GM23338 (cell line): ENCODE data around the gene NOL9. TPM values are rescaled to one million over a fixed set of nuclear protein-coding genes. Genes with fewer than 3 reads are reported as not detected.

Experiments used
- ATAC-seq: fragments of 200-7000 bp; cut with Tn5 transposase; 3 replicates; pipeline ENCODE4 v1.9.1; 2020
- DNase-seq: peaks from one replicate; pipeline ENCODE4 v3.0.0-alpha.2; 2015; ENCODE audit warnings: low spot score
- H2AFZ ChIP-seq: fragments of 200-600 bp; sonication (generic); 2 replicates; pipeline ENCODE4 v1.8.0; 2016; ENCODE audit warnings: antibody characterized with exemption, mild to moderate bottlenecking, moderate library complexity
- H3F3A ChIP-seq: fragments of 200-600 bp; sonication (generic); replicated peaks from 2 replicates; pipeline ENCODE4 v1.8.0; 2017; ENCODE audit warnings: antibody characterized with exemption, mixed run types, low read depth
- H3K27ac ChIP-seq: fragments of 200-600 bp; sonication (generic); 2 replicates; pipeline ENCODE4 v1.6.1; 2016; ENCODE audit warnings: low read depth
- H3K27me3 ChIP-seq: fragments of 200-600 bp; sonication (generic); 2 replicates; pipeline ENCODE4 v1.8.0; 2016; ENCODE audit warnings: mild to moderate bottlenecking, mixed run types, moderate library complexity; ENCODE audit not compliant: insufficient read depth
- H3K36me3 ChIP-seq: fragments of 200-600 bp; sonication (generic); 2 replicates; pipeline ENCODE4 v1.8.0; 2016; ENCODE audit warnings: mild to moderate bottlenecking; ENCODE audit not compliant: insufficient read depth
- H3K4me1 ChIP-seq: fragments of 200-600 bp; sonication (generic); 2 replicates; pipeline ENCODE4 v1.8.0; 2016; ENCODE audit warnings: mild to moderate bottlenecking, moderate library complexity; ENCODE audit not compliant: insufficient read depth
- H3K4me2 ChIP-seq: fragments of 200-600 bp; sonication (generic); 2 replicates; pipeline ENCODE4 v1.7.1; 2017; ENCODE audit warnings: mixed run types
- H3K4me3 ChIP-seq: fragments of 200-600 bp; sonication (generic); 2 replicates; pipeline ENCODE4 v1.6.1; 2016; ENCODE audit warnings: mixed run types
- H3K79me2 ChIP-seq: fragments of 200-600 bp; sonication (generic); replicated peaks from 2 replicates; pipeline ENCODE4 v1.8.0; 2017; ENCODE audit warnings: mild to moderate bottlenecking; ENCODE audit not compliant: insufficient read depth
- H3K9me2 ChIP-seq: fragments of 200-600 bp; sonication (generic); 2 replicates; pipeline ENCODE4 v1.8.0; 2017; ENCODE audit not compliant: insufficient read depth
- H4K20me1 ChIP-seq: fragments of 200-600 bp; sonication (generic); replicated peaks from 2 replicates; pipeline ENCODE4 v1.8.0; 2017; ENCODE audit warnings: mild to moderate bottlenecking; ENCODE audit not compliant: insufficient read depth
- H3K27ac Mint-ChIP-seq: 2 replicates; pipeline ENCODE4 v1.8.0; 2020; ENCODE audit warnings: inconsistent platforms, mild to moderate bottlenecking, moderate library complexity, mixed read lengths
- H3K27me3 Mint-ChIP-seq: 3 replicates; pipeline ENCODE4 v1.8.0; 2022; ENCODE audit warnings: low read depth, mild to moderate bottlenecking, moderate library complexity, mixed read lengths, inconsistent platforms; ENCODE audit not compliant: insufficient read depth, poor library complexity
- H3K36me3 Mint-ChIP-seq: 3 replicates; pipeline ENCODE4 v1.8.0; 2021; ENCODE audit warnings: low read depth, mild to moderate bottlenecking, inconsistent platforms, moderate library complexity, mixed read lengths
- H3K4me1 Mint-ChIP-seq: 3 replicates; pipeline ENCODE4 v1.8.0; 2020; ENCODE audit warnings: mild to moderate bottlenecking, inconsistent platforms, mixed read lengths
- H3K4me3 Mint-ChIP-seq: 3 replicates; pipeline ENCODE4 v1.8.0; 2021; ENCODE audit warnings: moderate library complexity, mild to moderate bottlenecking, inconsistent platforms, mixed read lengths
- H3K9me3 Mint-ChIP-seq: 3 replicates; pipeline ENCODE4 v1.8.0; 2020; ENCODE audit warnings: moderate library complexity, mild to moderate bottlenecking, inconsistent platforms, mixed read lengths
- CREB1 ChIP-seq: fragments of 250-450 bp; sonication (Bioruptor Pico); IDR thresholded peaks from 2 replicates; pipeline ENCODE4 v1.5.0; 2020; ENCODE audit warnings: low read depth, mild to moderate bottlenecking, moderate library complexity
- EZH2 ChIP-seq: fragments of 200-600 bp; sonication (generic); IDR thresholded peaks from one replicate; pipeline ENCODE4 v1.8.0; 2017; ENCODE audit warnings: antibody characterized with exemption, mild to moderate bottlenecking, low read depth; ENCODE audit not compliant: unreplicated experiment
- EZH2phosphoT487 ChIP-seq: fragments of 200-600 bp; sonication (generic); IDR thresholded peaks from one replicate; pipeline ENCODE4 v1.8.1; 2018; ENCODE audit warnings: antibody characterized with exemption; ENCODE audit not compliant: unreplicated experiment
- JUNB ChIP-seq: IDR thresholded peaks from one replicate; pipeline ENCODE4 v1.6.1; 2016; ENCODE audit warnings: antibody characterized with exemption; ENCODE audit not compliant: unreplicated experiment
- NANOG ChIP-seq: IDR thresholded peaks from 2 replicates; pipeline ENCODE4 v1.6.1; 2016; ENCODE audit warnings: antibody characterized with exemption, borderline replicate concordance
- POLR2AphosphoS5 ChIP-seq: IDR thresholded peaks from 2 replicates; pipeline ENCODE4 v1.6.1; 2016; ENCODE audit warnings: antibody characterized with exemption, low read depth
- STAT1 ChIP-seq: IDR thresholded peaks from one replicate; pipeline ENCODE4 v1.6.1; 2016; ENCODE audit warnings: antibody characterized with exemption; ENCODE audit not compliant: unreplicated experiment
- ZNF114 ChIP-seq: fragments of 250-450 bp; sonication (Bioruptor Pico); IDR thresholded peaks from 2 replicates; pipeline ENCODE4 v1.5.0; 2020; ENCODE audit warnings: mild to moderate bottlenecking, moderate library complexity
- ZNF331 ChIP-seq: fragments of 250-450 bp; sonication (Bioruptor Pico); IDR thresholded peaks from 2 replicates; pipeline ENCODE4 v1.5.0; 2020; ENCODE audit warnings: low read depth, mild to moderate bottlenecking, moderate library complexity
- polyA plus RNA-seq: library from polyadenylated mRNA; unstranded; fragments of >200 nt; fragmentation: Nextera tagmentation; extraction: Ambion mirVana; gene quantifications from 2 replicates; pipeline ENCODE4 v1.2.1, GENCODE V29; 2016
- total RNA-seq: library from RNA; depleted of rRNA; stranded (reverse); fragments of >200 nt; shearing (Covaris generic); gene quantifications from 2 replicates; pipeline ENCODE4 v1.2.3, GENCODE V29; 2014
- TF ChIP-seq, protein P1 (sequence below): IDR thresholded peaks from one replicate; pipeline ENCODE4 v1.6.1; 2018; ENCODE audit warnings: antibody characterized with exemption; ENCODE audit not compliant: unreplicated experiment
- TF ChIP-seq, protein P2 (sequence below): fragments of 250-450 bp; sonication (Bioruptor Pico); IDR thresholded peaks from 2 replicates; pipeline ENCODE4 v1.5.0; 2020; ENCODE audit warnings: mild to moderate bottlenecking, moderate library complexity
- TF ChIP-seq, protein P3 (sequence below), 2 experiments: fragments of 200-600 bp in 1 of 2; sonication (generic) in 1 of 2; conservative IDR thresholded peaks; 2 replicates each; pipeline versions ENCODE4 v1.5.1 to v1.6.1; 2016 to 2017; ENCODE audit warnings: antibody characterized with exemption in 2 of 2, low read depth in 2 of 2, mild to moderate bottlenecking in 2 of 2, moderate library complexity in 1 of 2

NOL9 gene
- total and polyA plus RNA-seq, 2 experiments from 2014 or later = 13.2 to 48.5 TPM

DNA sequence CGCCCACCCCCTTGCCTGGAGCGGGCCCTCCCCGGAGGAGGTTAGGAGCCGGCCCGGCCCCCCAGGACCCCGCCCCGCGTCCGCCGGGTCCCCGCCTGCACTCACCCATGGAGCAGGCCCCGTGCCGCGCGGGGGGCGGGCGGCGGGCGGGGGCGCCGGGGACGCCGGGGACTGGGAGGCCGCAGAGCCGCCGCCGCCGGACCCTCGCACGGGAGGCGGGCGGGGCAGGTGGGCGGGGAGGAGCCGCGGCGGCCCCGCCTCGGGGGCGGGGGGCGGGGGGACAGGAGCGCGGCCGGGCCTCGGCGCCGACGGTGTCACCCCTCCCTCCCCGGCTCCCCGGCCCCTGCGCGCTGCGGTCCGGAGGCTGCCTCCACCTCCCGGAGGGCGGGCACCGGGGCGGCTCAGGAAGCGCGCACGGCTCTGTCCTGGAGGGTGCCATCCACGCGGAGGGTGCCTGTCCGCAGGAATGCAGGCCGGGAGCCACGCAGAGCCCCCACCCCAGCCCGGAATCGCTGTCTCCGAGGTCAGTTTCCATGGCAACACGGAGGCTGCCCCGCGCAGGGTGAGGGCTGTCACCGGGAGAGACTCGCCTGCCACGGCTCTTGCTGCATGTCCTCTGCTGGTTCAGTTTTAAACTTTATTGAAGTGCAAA, 57.0 kb downstream of the NOL9 start:
- Histone ChIP-seq H3K79me2 (no peaks in the 10 kb centered on the region), H3F3A (peaks cover 2% of the 10 kb centered on the region; the same call in 1 of the 2 replicates), H3K4me3 (peak overlapping the region; percentile 85), H3K9me2 (no peaks in the 10 kb centered on the region), H3K27me3 (peaks cover 30% of the 10 kb centered on the region), H4K20me1 (no peaks in the 10 kb centered on the region), H3K36me3 (no peaks in the 10 kb centered on the region), H3K4me2 (peak overlapping the region; percentile 99), H3K4me1 (peaks cover 18% of the 10 kb centered on the region), H3K27ac (no peak overlapping the region), H2AFZ (0 out of 2 replicates have a peak overlapping the region, but pooled peaks have one; percentile 43)
- Mint-ChIP-seq H3K4me3 (peak overlapping the region; percentile 73), H3K27ac (no peak overlapping the region), H3K36me3 (no peaks in the 10 kb centered on the region), H3K27me3 (peaks cover 38% of the 10 kb centered on the region), H3K4me1 (peaks cover 22% of the 10 kb centered on the region), H3K9me3 (no peaks in the 10 kb centered on the region)
- peak; percentile 79 for DNase-seq
- TF ChIP-seq, protein P1, sequence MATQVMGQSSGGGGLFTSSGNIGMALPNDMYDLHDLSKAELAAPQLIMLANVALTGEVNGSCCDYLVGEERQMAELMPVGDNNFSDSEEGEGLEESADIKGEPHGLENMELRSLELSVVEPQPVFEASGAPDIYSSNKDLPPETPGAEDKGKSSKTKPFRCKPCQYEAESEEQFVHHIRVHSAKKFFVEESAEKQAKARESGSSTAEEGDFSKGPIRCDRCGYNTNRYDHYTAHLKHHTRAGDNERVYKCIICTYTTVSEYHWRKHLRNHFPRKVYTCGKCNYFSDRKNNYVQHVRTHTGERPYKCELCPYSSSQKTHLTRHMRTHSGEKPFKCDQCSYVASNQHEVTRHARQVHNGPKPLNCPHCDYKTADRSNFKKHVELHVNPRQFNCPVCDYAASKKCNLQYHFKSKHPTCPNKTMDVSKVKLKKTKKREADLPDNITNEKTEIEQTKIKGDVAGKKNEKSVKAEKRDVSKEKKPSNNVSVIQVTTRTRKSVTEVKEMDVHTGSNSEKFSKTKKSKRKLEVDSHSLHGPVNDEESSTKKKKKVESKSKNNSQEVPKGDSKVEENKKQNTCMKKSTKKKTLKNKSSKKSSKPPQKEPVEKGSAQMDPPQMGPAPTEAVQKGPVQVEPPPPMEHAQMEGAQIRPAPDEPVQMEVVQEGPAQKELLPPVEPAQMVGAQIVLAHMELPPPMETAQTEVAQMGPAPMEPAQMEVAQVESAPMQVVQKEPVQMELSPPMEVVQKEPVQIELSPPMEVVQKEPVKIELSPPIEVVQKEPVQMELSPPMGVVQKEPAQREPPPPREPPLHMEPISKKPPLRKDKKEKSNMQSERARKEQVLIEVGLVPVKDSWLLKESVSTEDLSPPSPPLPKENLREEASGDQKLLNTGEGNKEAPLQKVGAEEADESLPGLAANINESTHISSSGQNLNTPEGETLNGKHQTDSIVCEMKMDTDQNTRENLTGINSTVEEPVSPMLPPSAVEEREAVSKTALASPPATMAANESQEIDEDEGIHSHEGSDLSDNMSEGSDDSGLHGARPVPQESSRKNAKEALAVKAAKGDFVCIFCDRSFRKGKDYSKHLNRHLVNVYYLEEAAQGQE = no peak
- TF ChIP-seq, protein P2, sequence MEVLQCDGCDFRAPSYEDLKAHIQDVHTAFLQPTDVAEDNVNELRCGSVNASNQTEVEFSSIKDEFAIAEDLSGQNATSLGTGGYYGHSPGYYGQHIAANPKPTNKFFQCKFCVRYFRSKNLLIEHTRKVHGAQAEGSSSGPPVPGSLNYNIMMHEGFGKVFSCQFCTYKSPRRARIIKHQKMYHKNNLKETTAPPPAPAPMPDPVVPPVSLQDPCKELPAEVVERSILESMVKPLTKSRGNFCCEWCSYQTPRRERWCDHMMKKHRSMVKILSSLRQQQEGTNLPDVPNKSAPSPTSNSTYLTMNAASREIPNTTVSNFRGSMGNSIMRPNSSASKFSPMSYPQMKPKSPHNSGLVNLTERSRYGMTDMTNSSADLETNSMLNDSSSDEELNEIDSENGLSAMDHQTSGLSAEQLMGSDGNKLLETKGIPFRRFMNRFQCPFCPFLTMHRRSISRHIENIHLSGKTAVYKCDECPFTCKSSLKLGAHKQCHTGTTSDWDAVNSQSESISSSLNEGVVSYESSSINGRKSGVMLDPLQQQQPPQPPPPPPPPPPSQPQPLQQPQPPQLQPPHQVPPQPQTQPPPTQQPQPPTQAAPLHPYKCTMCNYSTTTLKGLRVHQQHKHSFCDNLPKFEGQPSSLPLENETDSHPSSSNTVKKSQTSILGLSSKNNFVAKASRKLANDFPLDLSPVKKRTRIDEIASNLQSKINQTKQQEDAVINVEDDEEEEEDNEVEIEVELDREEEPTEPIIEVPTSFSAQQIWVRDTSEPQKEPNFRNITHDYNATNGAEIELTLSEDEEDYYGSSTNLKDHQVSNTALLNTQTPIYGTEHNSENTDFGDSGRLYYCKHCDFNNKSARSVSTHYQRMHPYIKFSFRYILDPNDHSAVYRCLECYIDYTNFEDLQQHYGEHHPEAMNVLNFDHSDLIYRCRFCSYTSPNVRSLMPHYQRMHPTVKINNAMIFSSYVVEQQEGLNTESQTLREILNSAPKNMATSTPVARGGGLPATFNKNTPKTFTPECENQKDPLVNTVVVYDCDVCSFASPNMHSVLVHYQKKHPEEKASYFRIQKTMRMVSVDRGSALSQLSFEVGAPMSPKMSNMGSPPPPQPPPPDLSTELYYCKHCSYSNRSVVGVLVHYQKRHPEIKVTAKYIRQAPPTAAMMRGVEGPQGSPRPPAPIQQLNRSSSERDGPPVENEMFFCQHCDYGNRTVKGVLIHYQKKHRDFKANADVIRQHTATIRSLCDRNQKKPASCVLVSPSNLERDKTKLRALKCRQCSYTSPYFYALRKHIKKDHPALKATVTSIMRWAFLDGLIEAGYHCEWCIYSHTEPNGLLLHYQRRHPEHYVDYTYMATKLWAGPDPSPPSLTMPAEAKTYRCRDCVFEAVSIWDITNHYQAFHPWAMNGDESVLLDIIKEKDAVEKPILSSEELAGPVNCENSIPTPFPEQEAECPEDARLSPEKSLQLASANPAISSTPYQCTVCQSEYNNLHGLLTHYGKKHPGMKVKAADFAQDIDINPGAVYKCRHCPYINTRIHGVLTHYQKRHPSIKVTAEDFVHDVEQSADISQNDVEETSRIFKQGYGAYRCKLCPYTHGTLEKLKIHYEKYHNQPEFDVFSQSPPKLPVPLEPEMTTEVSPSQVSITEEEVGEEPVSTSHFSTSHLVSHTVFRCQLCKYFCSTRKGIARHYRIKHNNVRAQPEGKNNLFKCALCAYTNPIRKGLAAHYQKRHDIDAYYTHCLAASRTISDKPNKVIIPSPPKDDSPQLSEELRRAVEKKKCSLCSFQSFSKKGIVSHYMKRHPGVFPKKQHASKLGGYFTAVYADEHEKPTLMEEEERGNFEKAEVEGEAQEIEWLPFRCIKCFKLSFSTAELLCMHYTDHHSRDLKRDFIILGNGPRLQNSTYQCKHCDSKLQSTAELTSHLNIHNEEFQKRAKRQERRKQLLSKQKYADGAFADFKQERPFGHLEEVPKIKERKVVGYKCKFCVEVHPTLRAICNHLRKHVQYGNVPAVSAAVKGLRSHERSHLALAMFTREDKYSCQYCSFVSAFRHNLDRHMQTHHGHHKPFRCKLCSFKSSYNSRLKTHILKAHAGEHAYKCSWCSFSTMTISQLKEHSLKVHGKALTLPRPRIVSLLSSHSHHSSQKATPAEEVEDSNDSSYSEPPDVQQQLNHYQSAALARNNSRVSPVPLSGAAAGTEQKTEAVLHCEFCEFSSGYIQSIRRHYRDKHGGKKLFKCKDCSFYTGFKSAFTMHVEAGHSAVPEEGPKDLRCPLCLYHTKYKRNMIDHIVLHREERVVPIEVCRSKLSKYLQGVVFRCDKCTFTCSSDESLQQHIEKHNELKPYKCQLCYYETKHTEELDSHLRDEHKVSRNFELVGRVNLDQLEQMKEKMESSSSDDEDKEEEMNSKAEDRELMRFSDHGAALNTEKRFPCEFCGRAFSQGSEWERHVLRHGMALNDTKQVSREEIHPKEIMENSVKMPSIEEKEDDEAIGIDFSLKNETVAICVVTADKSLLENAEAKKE = no peak
- TF ChIP-seq ZNF114 (CRISPR knock-in tag) (no peak), CREB1 (CRISPR knock-in tag) (no peak), JUNB (no peak), NANOG (no peak), EZH2phosphoT487 (no peak), POLR2AphosphoS5 (no peak), EZH2 (no peak), ZNF331 (no peak), STAT1 (no peak)
- TF ChIP-seq, protein P3, sequence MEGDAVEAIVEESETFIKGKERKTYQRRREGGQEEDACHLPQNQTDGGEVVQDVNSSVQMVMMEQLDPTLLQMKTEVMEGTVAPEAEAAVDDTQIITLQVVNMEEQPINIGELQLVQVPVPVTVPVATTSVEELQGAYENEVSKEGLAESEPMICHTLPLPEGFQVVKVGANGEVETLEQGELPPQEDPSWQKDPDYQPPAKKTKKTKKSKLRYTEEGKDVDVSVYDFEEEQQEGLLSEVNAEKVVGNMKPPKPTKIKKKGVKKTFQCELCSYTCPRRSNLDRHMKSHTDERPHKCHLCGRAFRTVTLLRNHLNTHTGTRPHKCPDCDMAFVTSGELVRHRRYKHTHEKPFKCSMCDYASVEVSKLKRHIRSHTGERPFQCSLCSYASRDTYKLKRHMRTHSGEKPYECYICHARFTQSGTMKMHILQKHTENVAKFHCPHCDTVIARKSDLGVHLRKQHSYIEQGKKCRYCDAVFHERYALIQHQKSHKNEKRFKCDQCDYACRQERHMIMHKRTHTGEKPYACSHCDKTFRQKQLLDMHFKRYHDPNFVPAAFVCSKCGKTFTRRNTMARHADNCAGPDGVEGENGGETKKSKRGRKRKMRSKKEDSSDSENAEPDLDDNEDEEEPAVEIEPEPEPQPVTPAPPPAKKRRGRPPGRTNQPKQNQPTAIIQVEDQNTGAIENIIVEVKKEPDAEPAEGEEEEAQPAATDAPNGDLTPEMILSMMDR (conservative IDR thresholded peaks at IDR 0.05; ENCODE audit: low read depth in 2 of 2) = no peak
- peak; percentile 37 for ATAC-seq
